ENCODE measurements around the gene TAS2R14.

TAS2R14 gene

DNA sequence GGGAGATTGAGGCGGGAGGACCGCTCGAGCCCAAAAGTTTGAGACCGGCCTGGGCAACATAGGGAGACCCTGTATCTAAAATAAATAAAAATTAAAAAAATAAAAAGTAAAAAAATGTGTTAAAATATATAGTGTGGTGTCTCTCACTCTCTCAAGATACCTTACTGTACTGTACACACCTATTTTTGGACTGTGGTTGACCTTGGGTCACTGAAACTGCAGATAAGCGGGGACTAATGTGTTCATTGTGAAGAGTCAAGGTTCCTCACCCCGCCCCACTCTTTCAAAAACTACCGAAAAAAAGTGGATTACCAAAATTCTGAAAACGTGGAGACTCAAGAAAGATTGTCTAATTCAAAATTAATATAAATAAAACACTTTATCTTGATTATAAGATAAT lies 28.7 kb downstream of the TAS2R14 start:
- no peak for FAIRE-seq
- no peak for DNase-seq (ENCODE audit: insufficient read length, low spot score)
- TF ChIP-seq, protein P1, sequence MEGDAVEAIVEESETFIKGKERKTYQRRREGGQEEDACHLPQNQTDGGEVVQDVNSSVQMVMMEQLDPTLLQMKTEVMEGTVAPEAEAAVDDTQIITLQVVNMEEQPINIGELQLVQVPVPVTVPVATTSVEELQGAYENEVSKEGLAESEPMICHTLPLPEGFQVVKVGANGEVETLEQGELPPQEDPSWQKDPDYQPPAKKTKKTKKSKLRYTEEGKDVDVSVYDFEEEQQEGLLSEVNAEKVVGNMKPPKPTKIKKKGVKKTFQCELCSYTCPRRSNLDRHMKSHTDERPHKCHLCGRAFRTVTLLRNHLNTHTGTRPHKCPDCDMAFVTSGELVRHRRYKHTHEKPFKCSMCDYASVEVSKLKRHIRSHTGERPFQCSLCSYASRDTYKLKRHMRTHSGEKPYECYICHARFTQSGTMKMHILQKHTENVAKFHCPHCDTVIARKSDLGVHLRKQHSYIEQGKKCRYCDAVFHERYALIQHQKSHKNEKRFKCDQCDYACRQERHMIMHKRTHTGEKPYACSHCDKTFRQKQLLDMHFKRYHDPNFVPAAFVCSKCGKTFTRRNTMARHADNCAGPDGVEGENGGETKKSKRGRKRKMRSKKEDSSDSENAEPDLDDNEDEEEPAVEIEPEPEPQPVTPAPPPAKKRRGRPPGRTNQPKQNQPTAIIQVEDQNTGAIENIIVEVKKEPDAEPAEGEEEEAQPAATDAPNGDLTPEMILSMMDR (IDR thresholded peaks at IDR 0.05; ENCODE audit: insufficient read depth, missing control alignments): no peak

GRCh38 chr12:10909462-10909861 lies 29.6 kb downstream of the TAS2R14 start, which contains the start of gene TAS2R13:
Gene TAS2R13, minus strand, starts transcription at chr12:10909562. Its CDS starts 264 bp downstream, at chr12:10909298.
- TF ChIP-seq, protein P1 (IDR thresholded peaks at IDR 0.05; ENCODE audit: insufficient read depth, missing control alignments): no peak
- DNase-seq (ENCODE audit: insufficient read length, low spot score): no peak
- no peak for FAIRE-seq

- FAIRE-seq: no peak
These were observed 34.4 kb downstream of the TAS2R14 start for GRCh38 chr12:10904686-10905085.

GRCh38 chr12:10901427-10901826 lies 37.6 kb downstream of the TAS2R14 start:
- FAIRE-seq (no peak), DNase-seq (ENCODE audit: insufficient read length, low spot score) (no peak)
- TF ChIP-seq, protein P1 (IDR thresholded peaks at IDR 0.05; ENCODE audit: insufficient read depth, missing control alignments): no peak

More at GRCh38 chr12:10904686-10905085, 34.4 kb downstream of the TAS2R14 start:
- TF ChIP-seq, protein P1 (IDR thresholded peaks at IDR 0.05; ENCODE audit: insufficient read depth, missing control alignments): no peak
- DNase-seq (ENCODE audit: insufficient read length, low spot score): no peak

GRCh38 chr12:10900972-10901371 lies 38.1 kb downstream of the TAS2R14 start:
- DNase-seq (ENCODE audit: insufficient read length, low spot score): no peak
- TF ChIP-seq, protein P1 (IDR thresholded peaks at IDR 0.05; ENCODE audit: insufficient read depth, missing control alignments): no peak
- FAIRE-seq: no peak

DNA sequence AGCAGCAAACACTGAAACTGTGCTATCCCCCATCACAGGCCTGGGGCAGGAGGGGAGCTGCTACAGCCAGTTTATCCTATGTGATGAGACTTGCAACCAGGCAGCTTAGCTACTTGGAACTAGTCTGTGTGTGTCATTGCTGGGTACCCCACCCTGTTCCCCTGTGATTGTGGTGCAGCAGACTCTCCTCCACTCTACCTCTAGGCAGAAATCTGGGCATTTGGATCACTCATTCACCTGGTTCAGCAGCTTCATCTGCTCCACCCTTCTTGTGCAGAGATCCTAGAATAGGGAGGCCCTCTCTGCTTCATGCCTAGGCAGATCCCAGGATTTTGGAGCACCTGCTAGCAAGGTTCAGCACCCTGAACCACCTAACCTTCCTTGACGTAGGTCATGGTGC lies 38.5 kb downstream of the TAS2R14 start:
- DNase-seq (ENCODE audit: insufficient read length, low spot score): no peak
- TF ChIP-seq, protein P1 (IDR thresholded peaks at IDR 0.05; ENCODE audit: insufficient read depth, missing control alignments): no peak
- no peak for FAIRE-seq

GRCh38 chr12:10896854-10897253 lies 42.2 kb downstream of the TAS2R14 start:
- no peak for FAIRE-seq
- DNase-seq (ENCODE audit: insufficient read length, low spot score): no peak
- TF ChIP-seq, protein P1 (IDR thresholded peaks at IDR 0.05; ENCODE audit: insufficient read depth, missing control alignments): no peak
